GM18526 (cell line): ENCODE measurements around the gene FCER2.

Experiments
- POLR2A ChIP-seq: IDR thresholded peaks from 3 replicates; pipeline ENCODE4 v1.6.1; 2011; ENCODE audit not compliant: insufficient read length; ENCODE audit errors: extremely low read depth

Gene FCER2

GRCh38 chr19:7654401-7654800 lies 47.5 kb downstream of the FCER2 start:
- TF ChIP-seq POLR2A = no peak

GRCh38 chr19:7652061-7652641 lies 49.8 kb downstream of the FCER2 start:
- no peak for TF ChIP-seq POLR2A

GRCh38 chr19:7650148-7650547 lies 51.8 kb downstream of the FCER2 start:
- no peak for TF ChIP-seq POLR2A

GRCh38 chr19:7648265-7649014 lies 53.5 kb downstream of the FCER2 start:
- no peak for TF ChIP-seq POLR2A

- no peak for TF ChIP-seq POLR2A
These were observed 54.8 kb downstream of the FCER2 start for GRCh38 chr19:7647156-7647555.

- TF ChIP-seq POLR2A = no peak
These were observed 55.6 kb downstream of the FCER2 start for GRCh38 chr19:7646426-7646700.

DNA sequence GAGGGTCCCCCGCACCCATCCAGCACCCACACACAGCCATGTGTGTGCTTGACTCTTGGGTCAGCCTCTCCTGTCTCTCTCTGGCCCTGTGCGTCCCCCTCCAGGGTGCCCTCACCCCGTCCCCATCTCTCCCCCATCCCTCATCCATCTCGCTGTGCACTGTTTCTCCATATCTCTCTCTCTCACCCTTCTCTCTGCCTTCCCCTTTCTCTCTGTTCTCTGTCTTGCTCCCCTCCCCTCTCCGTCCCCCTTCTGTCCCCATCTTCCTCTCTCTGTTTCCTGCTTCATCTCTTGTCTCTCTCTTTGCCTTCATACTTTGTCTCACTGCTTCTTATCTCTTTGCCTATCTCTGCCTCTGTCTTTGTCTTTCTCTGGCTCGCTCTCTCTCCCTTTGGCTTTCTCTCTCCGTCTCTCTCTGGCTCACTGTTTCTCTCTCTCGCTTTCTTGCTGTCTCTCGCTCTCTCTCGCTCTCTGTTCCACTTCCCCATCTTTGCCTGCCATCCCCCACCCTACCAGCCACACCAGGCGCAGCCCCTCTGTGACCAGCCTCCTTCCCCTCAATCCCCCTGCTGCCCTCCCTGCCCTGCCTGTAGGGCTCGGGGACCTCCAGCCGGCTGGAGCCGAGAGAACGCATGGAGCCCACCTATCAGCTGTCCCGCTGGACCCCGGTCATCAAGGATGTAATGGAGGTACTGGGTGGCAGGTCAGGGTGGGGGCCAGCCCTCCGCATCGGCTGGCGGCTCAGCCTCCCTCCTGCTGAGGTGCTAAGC lies 56.1 kb downstream of the FCER2 start:
- TF ChIP-seq POLR2A = no peak

- no peak for TF ChIP-seq POLR2A
These were observed 56.8 kb downstream of the FCER2 start for GRCh38 chr19:7645163-7645562.

- no peak for TF ChIP-seq POLR2A
These were observed 57.4 kb downstream of the FCER2 start for GRCh38 chr19:7644550-7644877.

GRCh38 chr19:7643031-7643415 lies 58.9 kb downstream of the FCER2 start:
- TF ChIP-seq POLR2A = no peak

GRCh38 chr19:7642295-7643030 lies 59.5 kb downstream of the FCER2 start:
- TF ChIP-seq POLR2A = no peak

DNA sequence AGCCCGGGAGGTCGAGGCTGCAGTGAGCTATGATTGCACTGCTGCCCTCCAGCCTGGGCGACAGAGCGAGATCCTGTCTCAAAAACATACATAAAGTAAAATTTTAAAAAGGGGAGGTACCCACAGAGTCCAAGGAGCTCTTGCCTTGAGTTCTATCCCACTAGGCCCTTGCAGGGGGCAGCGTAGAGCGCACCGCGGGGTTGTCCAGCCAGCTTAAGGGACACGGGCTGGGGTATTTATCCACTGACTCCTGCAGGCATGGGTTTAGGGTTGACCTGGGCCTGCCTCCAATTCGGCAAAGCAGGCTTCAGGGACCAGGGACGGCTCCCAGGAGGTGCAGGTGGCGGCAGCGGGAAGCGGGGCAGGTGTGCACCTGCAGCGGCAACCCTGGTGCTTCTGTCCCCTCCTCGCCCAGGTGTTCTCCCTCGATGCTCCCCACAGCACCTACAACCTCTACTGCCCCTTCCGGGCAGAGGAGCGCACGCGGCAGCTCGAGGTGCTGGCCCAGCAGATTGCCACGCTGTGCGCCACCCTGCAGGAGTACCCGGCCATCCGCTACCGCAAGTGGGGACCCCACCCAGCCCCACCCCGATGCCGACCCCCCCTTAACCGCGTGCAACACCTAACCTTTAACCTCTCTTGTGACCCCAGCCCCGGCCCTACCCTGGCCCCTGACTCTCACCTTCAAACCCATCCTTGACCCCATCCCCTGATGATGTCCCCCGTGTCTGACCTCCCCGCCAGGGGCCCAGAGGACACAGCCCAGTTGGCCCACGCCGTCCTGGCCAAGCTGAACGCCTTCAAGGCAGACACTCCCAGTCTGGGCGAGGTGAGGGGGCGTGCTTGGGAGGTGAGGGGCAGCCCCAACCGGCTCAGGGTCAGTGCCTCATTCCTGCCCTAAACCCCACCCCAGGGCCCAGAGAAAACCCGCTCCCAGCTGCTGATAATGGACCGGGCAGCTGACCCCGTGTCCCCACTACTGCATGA lies 60.3 kb downstream of the FCER2 start:
- TF ChIP-seq POLR2A = no peak

DNA sequence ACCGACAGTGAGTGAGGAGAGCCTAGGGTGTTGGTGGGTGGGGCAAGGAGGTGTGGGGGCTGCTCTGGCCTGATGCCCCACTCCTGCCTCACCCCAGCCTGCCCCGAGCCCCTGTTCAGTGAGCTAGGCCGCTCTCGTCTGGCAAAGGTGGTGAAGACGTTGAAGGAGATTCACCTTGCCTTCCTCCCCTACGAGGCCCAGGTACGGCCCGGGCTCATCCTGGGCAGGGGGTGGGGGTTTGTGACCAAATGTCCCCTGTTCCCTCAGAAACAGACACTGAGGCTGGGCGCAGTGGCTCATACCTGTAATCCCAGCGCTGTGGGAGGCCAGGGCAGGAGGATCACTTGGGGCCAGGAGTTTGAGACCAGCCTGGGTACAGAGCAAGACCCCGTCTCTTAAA lies 61.1 kb downstream of the FCER2 start:
- TF ChIP-seq POLR2A = no peak

DNA sequence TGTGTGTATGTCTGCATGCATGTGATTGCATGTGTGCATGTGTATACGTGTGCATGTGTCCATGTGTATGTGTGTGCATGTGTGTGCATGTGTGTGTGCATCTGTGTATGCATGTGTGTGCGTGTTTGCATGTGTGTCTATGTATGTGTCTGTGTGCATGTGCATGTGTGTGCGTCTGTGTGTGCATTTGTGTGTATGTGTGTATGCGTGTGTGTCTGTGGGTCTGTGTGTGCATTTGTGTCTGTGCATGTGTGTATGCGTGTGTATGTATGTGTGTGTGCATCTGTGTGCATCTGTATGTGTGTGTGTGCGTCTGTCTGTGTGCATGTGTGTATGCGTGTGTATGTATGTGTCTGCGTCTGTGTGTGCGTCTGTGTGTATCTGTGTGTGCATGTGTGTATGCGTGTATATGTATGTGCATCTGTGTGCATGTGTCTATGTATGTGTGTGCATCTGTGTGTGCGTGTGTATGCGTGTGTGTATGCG lies 62.0 kb downstream of the FCER2 start:
- no peak for TF ChIP-seq POLR2A
